ENCODE measurements around the gene GPR137. TPM values are rescaled to one million over a fixed set of nuclear protein-coding genes. Genes with fewer than 3 reads are reported as not detected.

The GPR137 gene
- total and polyA plus RNA-seq, 9 of the 15 experiments (the other 6 are each of a cell fraction or from before 2014, with no cell fraction given) = 0.32 to 26.7 (median 10.7) TPM

DNA sequence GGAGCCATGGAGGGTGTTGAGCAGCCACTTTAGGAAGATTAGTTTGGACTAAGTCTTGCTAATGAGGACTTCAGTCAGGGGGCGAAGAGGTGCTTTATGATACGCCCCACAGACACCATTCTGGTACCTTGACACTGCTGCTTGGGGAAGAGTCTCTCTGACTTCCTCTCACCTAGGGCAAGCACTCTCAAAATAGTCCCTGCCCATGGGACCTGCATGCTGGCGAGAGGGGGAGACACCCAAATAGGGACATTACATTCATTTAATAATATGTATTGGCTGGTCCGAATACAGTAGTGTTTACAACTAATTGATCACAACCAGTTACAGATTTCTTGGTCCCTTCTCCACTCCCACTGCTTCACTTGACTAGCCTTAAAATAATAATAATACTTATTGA lies 10.1 kb downstream of the GPR137 start:
- Histone ChIP-seq H3K79me2 (ENCODE audit: control insufficient read depth, insufficient read depth, low read length) (no peaks in the 10 kb centered on the region), H3K9me3 (replicated peaks; ENCODE audit: control insufficient read depth, insufficient read depth, low read depth, low read length) (no peaks in the 10 kb centered on the region), H3K9me1 (ENCODE audit: control insufficient read depth, insufficient read depth, low read length) (no peaks in the 10 kb centered on the region), H3K4me1 (replicated peaks in 1 of 2; ENCODE audit: control insufficient read depth in 2 of 2, insufficient read depth in 2 of 2, low read length in 2 of 2) (peaks cover 2 to 56% of the 10 kb centered on the region in 2 experiments; a peak in 4 of 5 replicates), H3K9ac (ENCODE audit: insufficient read depth in 1 of 2, low read depth in 2 of 2, low read length in 2 of 2) (no peak overlapping the region), H3K4me2 (ENCODE audit: insufficient read depth, low read length) (no peak overlapping the region), H2AFZ (ENCODE audit: low read depth, low read length) (no peak overlapping the region), H3K36me3 (ENCODE audit: control insufficient read depth, insufficient read depth, low read length) (no peaks in the 10 kb centered on the region), H3K4me3 (no peak overlapping the region), H3K27ac (ENCODE audit: extremely low read depth, low read depth, low read length) (no peak overlapping the region), H4K20me1 (replicated peaks; ENCODE audit: control insufficient read depth, insufficient read depth, low read length) (no peaks in the 10 kb centered on the region; the same call in 1 of the 2 replicates), H3K27me3 (ENCODE audit: control insufficient read depth in 2 of 2, insufficient read depth in 2 of 2, low read length in 2 of 2) (peaks cover 48 to 67% of the 10 kb centered on the region in 2 experiments)
- no TSS peak for BruUV-seq (replicated peaks)
- POLR2A ChIA-PET = no interaction called here
- FAIRE-seq = no peak
- in situ Hi-C loops (cut with MboI) (no loop called here), intact Hi-C loops (cut with micrococcal nuclease) (no loop called here)
- no peak for ATAC-seq
- CTCF ChIA-PET (ENCODE audit: low intra/inter-chr PET ratio) = no interaction called here
- WGBS (ENCODE audit: insufficient coverage, low coverage, missing lambda C conversion rate) = 20% methylated on average over 4 of the region's 4 CpGs
- TF ChIP-seq CREBBP (IDR thresholded peaks at IDR 0.05; ENCODE audit: low read depth, low read length) (no peak), NELFE (IDR thresholded peaks at IDR 0.05; ENCODE audit: insufficient read depth, insufficient read length) (no peak), RAD51 (IDR thresholded peaks at IDR 0.05; ENCODE audit: borderline replicate concordance, low read depth) (no peak), ZNF408 (CRISPR knock-in tag; IDR thresholded peaks at IDR 0.05; ENCODE audit: low read depth) (no peak), ZNF830 (CRISPR knock-in tag; IDR thresholded peaks at IDR 0.05) (no peak), ZNF644 (tag; IDR thresholded peaks at IDR 0.05; ENCODE audit: low read depth) (no peak), ZEB2 (IDR thresholded peaks at IDR 0.05) (no peak), NCOR1 (IDR thresholded peaks at IDR 0.05) (no peak), ZNF12 (CRISPR knock-in tag; IDR thresholded peaks at IDR 0.05) (no peak), PML (IDR thresholded peaks at IDR 0.05; ENCODE audit: low read length) (no peak), NRF1 (conservative IDR thresholded peaks at IDR 0.05 in 1 of 2, IDR thresholded peaks at IDR 0.05 in 1 of 2) (no peak)
- no peak for DNase-seq (ENCODE audit: extremely low read depth in 1 of 4, low spot score in 3 of 4)
